HG02840 (cell line): ENCODE data around the gene YY1.

ENCODE experiments used
- ATAC-seq: cut with Tn5 transposase; IDR thresholded peaks from one replicate; pipeline ENCODE4 v1.9.1; 2021; ENCODE audit warnings: mild to moderate bottlenecking, moderate library complexity, moderate number of reproducible peaks; ENCODE audit not compliant: unreplicated experiment, low FRiP score

The YY1 gene

GRCh38 chr14:100329233-100330006 lies 90.5 kb downstream of the YY1 start:
- ATAC-seq: no peak

DNA sequence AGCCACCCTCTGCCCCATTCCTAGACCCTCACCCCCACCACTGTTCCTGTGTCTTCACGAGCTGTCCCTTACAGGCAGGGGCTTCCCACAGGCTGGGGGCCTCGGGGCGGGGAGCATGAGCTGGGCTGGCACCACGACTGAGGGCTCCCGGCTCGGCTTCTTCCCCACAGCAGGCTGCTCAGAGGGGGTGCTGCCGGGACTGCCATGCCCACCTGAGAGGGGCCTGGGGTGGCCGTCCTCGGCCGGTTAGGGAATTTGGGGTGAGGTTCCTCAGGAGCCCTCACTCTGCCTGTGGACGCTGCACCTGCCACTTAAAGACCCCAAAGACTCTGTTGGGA lies 91.0 kb downstream of the YY1 start:
- no peak for ATAC-seq

GRCh38 chr14:100330388-100330931 lies 91.5 kb downstream of the YY1 start:
- no peak for ATAC-seq

GRCh38 chr14:100332071-100332639 lies 93.2 kb downstream of the YY1 start:
- ATAC-seq: no peak
